ENCODE results near the gene CCDC180.
A peak's percentile ranks its signal among the peaks of the same experiment; 100 is the strongest.
"Not testable (repeated sequence)": the region's sequence is repeated elsewhere in the genome, so short reads cannot be mapped to it uniquely, and the experiment has no call there.

Gene CCDC180

DNA sequence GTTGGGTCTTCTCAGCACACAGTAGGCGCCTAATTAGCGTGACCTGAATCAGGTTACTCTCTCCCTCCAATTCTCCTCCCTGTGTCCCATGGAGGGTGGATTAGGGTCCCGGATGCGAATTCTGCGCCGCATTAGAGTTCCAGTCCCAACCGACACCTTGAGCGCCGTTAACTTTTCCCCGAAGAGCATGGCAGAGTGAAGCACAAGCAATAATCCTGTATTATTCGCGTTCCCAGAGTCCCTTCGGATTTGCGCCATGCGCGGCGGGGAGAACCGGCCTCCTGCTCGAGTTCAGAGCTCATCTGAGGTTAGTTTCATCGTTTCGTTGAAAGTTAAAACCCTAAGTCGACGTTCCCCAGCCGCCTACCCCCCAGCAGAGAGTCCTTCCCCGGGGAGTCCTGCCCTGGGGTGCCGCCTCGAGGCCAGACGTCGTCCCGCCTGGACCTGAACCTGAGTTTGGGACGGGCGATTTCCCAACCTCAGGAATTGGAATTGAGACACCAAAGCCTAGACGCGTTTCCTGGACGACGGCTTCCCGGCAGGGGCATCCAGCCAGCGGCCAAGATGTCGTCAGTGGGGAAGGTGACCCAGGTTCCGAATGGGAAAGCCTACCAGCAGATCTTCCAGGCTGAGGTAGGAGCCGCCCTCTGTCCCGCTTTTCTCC, at the start of gene CCDC180:
CCDC180 (plus strand) TSS at position 160 of the 664 bp plus-strand sequence; CDS start at position 565, 405 bp downstream.
- peak; percentile 7 for DNase-seq (ENCODE audit: low spot score)

DNA sequence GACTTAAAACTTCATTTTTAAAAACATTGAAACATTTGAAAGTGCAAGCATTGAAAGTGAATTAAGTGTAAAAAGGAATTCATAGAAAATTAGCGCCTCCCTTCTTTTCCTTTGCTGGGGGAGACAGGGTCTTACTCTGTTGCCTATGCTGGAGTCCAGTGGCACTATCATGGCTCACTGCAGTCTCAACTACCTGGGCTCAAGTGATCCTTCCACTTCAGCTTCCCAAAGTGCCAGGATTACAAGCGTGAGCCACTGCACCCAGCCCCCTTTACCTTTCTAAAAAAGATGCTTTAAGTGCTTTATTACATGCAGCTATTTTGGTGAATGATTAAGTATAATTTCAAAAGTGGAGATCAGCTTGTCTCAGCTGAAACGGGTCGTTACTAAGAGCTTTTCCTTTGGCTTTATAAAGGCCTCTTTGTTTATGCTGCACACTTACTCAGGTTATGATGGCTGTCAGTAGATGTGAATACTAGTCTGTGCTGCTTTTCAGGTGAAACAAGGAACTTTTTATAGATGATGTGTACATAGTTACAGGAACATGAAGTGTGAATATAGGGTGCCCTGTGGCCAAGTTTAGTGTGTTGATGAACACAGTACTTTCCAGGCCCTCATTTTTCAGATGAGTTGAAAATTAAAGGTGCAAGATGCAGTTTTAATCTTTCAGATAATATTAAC, 47.5 kb upstream of the CCDC180 start:
- not testable (repeated sequence) for DNase-seq (ENCODE audit: low spot score)

DNA sequence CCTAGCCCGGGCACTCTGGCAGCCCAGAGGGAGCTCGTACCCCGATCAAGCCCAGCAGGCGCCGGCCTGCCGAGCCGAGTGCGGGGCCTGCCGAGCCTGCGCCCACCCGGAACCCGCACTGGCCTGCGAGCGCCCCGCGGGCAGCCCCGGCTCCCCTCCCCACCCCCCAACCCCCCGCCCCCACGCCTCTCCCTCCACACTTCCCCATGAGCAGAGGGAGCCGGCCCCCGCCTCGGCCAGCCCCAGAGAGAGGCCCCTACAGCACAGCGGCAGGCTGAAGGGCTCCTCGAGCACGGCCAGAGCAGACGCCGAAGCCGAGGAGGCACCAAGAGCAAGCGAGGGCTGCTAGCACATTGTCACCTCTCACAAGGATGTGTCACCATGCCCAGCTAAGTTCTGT, 36.2 kb upstream of the CCDC180 start:
- no peak for DNase-seq (ENCODE audit: low spot score)

DNA sequence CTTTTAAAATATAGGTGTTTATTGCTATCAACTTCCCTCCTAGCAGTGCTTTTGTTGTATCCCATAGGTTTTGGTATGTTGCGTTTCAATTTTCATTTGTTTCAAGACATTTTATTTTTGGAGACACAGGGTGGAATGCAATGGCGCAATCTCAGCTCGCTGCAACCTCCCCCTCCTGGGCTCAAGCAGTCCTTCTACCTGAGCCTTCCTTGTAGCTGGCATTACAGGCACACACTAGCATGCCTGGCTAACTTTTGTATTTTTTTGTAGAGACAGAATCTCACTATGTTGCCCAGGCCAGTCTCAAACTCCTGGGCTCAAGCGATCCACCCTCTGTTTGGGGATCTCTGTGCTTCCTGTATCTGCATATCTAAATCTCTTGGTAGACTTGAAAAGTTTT, 35.4 kb upstream of the CCDC180 start:
- DNase-seq (ENCODE audit: low spot score): no peak

DNA sequence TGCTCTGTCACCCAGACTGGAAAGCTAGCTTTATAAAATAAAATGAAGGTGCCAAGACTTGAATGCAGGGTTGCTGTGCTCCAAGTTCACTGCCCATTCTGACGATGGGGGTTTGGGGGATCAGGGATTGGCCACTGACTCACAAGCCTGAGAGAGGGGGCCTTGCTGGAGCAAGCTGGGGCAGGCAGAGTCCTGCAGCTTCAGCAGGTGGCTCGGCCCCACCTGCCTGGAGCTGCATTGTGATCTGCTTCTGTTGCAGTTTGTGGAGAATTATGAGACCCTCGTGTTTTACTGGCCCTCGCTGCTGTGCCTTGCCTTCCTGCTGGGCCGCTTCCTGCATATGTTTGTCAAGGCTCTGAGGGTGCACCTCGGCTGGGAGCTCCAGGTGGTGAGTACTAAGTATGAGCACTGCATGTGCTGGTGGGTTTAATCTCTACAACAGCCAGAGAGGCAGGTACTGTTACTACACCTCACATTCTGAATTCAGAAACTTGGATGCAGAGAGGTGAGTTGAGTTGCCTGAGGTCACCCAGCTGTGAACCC, 31.1 kb upstream of the CCDC180 start:
- no peak for DNase-seq (ENCODE audit: low spot score)

DNA sequence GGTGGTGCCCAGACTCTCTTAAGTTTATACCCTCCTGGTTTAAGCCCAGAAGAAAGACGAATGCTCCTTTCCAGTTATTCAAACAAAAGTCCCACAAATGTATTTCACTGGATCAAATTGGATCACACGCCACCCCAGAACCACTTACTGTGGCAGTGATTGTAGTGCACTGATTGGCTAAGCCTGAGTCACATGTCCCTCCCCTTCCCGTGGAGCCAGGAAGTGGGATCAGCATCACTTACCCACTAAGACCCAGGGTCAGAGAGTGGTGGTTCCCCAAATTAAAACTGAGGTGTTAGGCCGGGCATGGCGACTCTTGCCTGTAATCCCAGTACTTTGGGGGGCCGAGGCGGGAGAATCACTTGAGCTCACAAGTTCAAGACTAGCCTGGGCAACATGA, 29.5 kb upstream of the CCDC180 start:
- DNase-seq (ENCODE audit: low spot score): no peak

DNA sequence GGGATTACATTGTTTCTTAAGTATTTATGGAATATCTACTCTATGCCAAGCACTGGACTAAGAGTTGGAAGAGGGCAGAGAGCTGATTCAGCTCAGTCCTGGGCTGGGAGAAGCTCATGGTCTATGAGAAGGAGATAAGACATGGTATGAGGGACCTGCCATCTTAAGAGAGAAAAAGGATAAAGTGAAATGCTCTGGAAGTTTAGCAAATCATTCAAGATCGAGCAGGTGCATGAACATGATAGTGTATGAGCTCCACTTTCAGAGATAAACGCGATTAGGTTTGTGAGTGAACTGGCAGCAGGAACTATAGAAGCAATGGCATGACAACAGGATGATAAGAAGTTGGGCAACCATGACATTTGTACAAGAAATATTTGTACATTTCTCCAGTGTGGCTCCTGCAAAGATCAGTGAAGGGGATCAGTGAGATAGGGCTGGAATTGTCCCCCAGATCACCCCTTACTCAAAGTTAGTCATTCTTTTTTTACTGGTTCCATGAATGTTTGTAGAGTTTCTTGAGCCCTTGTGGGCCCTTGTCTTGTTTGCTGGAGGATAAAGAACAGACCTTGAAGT, 26.6 kb upstream of the CCDC180 start:
- DNase-seq (ENCODE audit: low spot score): no peak

DNA sequence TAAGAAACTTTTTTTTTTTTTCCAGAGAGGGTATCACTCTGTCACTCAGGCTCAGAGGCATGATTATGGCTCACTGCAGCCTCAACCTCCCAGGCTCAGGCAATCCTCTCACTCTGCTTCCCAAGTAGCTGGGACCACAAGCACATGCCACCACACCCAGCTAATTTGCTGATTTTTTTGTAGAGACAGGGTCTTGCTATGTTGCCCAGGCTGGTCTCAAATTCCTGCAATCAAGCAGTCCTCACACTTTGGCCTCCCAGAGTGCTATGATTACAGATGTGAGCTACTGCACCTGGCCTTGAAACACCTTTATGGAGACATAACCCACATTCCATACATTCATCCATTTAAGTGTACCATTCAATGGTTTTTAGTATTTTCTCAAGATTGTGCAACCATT, 23.7 kb upstream of the CCDC180 start:
- DNase-seq (ENCODE audit: low spot score): no peak

DNA sequence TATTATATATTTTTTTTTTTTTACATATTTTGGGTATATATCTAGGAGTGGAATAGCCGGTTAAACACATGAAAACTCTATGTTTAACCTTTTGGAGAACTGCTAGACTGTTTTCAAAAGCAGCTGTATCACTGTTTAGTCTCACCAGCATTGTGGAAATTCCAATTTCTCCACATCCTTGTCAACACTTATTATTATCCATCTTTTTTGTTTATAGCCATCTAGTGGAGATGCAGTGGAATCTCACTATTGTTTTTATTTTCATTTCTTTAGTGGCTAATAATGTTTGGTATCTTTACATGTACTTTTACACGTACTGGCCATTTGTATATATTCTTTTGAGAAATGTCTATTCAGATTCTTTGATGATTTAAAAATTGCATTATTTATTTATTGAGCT, 22.7 kb upstream of the CCDC180 start:
- DNase-seq (ENCODE audit: low spot score): no peak

DNA sequence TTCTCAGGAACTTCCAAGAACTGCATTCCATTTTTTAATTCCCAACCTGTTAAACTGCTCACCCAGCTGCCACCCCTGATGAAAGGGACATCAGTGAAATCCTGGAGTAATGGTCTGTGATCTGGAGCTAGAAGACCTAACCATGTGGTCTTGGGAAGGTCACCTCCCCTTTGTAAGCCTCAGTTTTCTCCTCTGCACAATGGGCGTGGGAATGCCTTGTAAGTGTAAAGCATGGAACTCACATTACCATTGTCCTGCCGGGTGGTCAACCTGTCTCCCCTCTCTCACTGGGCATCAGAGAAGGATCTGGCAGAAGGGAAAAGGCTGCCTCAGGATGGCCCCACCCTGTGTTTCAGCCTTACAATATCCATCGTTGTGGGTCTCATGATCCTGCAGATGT, 15.3 kb upstream of the CCDC180 start:
- no peak for DNase-seq (ENCODE audit: low spot score)

DNA sequence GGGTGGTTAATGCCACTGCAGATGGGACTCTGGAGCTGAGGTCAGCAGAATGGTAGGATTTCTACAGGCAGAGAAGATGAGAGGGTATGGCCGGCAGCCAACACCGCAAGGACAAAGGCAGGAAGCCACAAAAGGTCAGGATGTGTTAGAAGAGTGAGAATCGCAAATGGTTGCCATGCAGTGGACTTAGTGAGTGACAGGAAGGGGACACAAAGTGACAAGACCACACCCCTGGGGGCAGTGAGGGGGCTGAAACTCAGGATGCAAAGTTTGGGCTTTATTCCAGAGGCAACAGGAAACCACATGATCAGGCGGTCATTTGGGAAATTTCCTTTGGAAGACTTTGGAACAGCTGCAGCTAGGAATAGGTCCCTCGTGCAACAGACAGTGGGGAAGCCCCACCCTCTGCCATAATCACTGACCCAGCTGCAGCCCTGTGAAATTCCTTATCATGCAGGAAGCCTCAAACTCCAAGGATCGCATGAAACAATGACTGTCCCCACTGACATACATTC, 14.2 kb upstream of the CCDC180 start:
- DNase-seq (ENCODE audit: low spot score): peak; percentile 48

DNA sequence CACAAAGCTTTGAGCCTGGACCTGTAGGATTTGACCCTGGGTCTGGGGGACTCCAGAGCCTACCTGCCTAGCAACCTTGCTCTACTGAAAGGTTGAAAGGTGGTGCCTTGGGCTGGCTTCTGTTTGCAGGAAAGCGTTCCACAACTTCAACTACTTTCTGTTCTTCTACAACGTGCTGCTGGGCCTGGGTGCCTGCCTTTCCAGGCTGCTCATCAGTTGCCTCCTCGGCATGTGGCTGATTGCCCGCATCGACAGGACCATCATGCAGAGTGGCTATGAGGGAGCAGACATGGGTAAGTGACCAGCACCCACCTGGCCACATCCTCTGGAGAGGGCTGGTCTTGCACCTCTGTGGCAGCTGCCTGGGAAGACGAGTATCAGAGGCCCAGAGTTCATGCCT, 13.6 kb upstream of the CCDC180 start:
- no peak for DNase-seq (ENCODE audit: low spot score)

DNA sequence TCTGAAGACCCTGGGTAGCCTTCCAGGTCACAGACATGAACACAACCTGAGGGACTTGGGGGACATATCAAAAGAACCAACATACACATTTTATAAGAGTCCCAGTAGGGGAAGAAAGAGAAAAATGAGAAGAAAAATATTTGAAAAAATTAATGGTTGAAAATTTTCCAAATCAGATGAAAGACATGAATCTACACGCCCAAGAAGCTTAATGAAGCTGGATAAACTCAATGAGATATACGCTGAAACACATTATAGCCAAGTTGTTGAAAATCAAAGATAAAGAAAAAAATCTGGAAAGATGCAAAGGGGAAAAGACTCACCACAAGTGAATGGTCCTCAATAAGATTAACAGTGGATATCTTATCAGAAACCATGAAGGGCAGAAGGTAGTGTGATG, 9.6 kb upstream of the CCDC180 start:
- DNase-seq (ENCODE audit: low spot score): no peak

DNA sequence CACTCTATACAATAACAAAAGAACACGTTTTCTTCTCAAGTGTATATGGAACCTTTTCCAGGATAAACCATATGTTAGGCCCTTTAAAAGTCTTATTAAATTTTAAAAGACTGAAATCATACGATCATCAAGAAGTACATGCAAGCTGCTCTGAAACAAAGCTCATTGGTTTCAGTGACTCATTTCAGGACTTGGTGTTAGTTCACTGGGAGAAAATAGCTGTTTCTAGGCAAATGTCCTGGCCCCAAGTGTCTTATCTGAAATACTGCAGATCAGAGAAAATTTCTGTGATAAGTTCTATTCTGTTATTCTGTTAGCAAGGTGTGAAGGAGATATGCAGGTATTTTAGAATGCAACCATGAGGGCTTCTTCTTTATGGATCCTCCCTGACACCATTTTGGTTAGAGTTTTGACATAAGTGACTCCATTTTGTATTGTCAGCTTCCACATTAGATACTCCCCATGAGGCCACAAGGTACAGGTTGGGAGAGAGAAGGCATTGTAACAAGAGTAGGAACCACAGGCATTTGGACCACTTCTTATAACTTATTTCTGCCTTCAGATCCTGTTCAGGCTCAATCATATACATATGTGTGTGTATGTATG, 7.5 kb upstream of the CCDC180 start:
- no peak for DNase-seq (ENCODE audit: low spot score)

DNA sequence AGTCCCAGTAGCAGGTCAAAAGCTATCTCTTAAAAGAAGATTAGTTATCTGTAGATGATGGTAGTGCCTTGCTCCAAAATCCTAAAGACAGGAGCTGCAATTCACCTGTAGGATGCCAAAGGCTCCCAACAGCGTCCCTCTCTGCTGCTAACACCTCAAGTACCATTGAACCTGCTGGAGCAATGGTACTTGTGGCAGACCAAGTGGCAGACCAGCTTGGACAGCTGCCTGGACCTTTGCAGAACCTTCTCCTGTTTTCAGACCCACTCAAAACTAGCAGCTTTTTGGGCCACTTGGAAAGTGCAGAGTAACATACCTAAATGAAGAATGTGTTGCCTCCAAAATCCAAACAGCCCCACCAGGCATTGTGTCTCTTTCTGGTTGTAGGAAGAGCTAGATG, 6.9 kb upstream of the CCDC180 start:
- no peak for DNase-seq (ENCODE audit: low spot score)

DNA sequence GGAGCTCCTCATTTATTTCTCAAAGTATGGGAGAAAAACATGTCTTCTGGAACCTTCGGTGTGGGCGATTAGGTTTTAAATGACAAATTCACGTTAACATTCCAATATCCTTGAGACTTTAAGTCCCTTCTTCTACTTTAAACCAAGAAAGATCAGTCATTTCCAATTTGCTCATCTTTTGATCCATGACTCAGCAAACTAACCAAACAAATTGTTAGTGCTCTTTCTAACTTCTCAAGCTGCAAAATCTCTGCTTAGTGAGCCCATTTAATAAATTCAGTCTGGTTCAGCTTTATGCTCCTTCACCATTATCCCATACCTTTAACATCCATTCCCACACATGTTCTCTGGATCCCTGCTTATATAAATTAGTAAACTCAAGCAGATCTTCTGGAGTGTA, 5.5 kb upstream of the CCDC180 start:
- DNase-seq (ENCODE audit: low spot score): no peak

DNA sequence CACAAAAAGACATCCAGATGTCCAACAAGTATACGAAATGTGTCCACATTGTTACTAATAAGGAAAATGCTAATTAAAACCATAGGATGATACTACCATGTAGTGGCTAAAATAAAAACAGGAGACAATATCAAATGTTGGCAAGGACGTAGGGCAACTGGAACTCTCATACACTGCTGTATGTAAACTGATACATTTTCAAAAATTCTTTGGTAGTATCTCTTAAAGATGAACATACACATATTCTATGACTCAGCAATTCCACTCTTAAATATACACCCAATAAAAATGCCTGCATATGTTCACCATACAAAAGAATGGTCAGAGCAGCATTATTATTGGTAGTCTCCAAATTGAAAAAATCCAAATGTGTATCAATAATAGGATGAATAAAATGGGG, 2.9 kb upstream of the CCDC180 start:
- DNase-seq (ENCODE audit: low spot score): no peak

DNA sequence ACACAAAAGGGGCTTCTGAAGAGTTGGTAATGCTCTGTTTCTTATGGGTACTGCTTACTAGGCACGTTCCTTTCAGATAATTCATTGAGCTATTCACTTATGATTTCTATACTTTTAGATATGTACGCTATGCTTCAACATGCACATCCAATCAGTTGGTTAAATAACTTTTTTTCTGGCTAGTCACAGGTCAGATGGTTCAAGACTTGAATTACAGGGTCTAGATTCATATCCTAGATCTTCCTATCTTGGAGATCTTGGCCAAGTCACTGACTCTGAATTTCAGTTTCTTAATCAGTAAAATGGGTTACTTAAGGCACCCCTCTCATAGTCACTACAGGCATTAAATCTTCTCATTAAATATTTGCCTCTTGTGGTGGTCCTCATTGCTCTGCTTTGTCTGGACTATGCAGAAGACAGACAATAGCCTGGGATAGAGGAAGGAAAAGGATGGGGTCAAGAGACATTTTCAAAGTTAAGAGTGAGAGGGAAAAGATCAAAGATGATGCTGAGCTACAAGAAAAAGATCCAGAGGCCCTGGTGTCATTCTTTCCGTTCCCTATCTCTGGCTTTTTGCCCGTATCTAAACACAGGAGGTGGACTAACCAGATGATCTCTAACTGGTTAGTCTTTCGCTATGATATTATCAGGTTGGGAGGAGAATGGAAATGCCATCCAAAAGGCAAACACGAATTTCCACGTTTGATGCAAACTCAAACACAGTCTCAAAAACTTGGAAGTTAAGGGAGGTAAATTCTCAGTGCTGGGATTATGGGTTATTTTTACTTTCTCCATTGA, 1.8 kb upstream of the CCDC180 start:
- no peak for DNase-seq (ENCODE audit: low spot score)

DNA sequence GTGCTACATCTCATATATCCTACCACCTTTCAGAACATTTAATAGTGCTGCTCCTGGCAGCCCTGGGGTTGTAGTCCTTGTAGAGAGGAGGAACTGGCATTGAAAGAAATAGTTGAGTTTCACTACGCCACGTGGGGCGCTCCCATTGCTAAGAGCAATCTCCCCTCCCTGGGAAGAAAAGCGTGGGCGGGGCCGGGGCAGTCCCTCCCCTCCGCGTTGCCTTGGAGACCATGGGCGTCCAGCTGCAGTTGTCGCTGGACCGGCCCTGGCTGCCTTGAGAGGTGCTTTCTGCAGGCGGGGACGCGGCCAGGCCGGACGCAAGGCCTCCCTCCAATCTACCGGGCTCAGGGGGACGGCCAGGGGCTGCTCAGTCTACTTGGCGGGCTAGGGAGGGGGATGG, 368 bp upstream of the CCDC180 start:
- DNase-seq (ENCODE audit: low spot score): peak; percentile 45

DNA sequence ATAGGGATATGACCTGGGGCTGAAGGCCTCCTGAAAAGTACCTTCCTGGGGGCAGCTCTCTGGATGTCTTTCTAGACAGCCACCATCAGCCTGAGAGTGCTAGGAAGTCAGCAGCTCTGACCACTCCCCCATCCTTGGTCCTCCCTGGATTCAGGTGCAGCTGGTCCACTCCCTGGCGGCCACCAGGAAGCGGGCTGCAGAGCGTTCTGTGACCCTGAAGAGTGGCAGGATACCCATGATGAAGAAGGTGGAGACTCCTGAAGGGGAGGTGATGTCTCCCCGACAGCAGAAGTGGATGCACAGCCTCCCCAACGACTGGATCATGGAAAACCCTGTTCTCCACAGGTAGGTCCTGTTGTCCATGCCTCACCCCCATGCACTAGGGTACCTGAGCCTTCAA, 1.8 kb downstream of the CCDC180 start:
- DNase-seq (ENCODE audit: low spot score): no peak

DNA sequence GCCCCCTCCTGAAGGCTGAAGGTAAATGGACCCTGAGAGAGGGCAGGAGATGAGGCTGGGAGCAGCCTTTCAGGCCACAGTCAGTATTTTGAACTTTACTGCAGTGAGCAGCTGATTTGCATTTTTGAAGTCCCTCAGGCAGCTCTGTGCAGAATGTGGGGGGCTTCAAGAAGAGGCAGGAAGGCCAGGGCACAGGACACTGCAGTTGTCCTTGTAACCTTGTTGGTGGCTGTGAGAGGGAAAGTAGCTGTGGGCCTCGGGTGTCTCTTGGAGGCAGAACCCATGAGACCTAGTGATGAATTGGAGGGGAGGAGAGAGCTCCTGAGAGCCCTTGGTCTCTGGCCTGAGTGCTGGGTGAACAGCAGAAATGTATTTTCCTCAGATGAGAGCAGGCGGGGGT, 2.6 kb downstream of the CCDC180 start:
- no peak for DNase-seq (ENCODE audit: low spot score)

DNA sequence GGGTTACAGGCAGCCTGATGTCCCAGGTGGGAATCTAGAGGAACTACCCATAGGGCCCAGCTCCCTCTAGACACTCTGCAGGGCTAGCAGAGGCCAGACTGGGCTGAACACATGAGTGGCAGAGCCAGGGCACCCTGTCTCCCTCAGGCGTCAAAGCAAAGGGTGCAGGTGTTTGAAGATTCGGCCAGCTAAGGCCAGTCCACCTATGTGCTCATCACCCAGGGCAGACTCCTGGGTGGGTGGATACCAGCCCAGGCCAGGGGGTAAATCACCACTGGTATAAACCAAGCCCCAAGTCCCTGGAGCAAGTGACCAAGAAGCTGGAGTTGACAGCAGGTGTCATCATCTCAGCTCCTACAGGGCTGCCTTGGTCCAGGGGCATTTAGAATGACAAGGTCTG, 3.4 kb downstream of the CCDC180 start:
- DNase-seq (ENCODE audit: low spot score): no peak

All from AG08395 (cell line).